Raji (cell line): ENCODE measurements around the gene LRP5.

ENCODE experiments used
- POLR2A ChIP-seq: IDR thresholded peaks from 2 replicates; pipeline ENCODE4 v1.6.1; 2011; ENCODE audit warnings: low read depth, low read length, control low read depth; ENCODE audit not compliant: insufficient read depth

Gene LRP5

GRCh38 chr11:68313574-68314202 lies 1.3 kb downstream of the LRP5 start:
- TF ChIP-seq POLR2A = no peak

GRCh38 chr11:68314203-68315170 lies 2.1 kb downstream of the LRP5 start:
- no peak for TF ChIP-seq POLR2A

DNA sequence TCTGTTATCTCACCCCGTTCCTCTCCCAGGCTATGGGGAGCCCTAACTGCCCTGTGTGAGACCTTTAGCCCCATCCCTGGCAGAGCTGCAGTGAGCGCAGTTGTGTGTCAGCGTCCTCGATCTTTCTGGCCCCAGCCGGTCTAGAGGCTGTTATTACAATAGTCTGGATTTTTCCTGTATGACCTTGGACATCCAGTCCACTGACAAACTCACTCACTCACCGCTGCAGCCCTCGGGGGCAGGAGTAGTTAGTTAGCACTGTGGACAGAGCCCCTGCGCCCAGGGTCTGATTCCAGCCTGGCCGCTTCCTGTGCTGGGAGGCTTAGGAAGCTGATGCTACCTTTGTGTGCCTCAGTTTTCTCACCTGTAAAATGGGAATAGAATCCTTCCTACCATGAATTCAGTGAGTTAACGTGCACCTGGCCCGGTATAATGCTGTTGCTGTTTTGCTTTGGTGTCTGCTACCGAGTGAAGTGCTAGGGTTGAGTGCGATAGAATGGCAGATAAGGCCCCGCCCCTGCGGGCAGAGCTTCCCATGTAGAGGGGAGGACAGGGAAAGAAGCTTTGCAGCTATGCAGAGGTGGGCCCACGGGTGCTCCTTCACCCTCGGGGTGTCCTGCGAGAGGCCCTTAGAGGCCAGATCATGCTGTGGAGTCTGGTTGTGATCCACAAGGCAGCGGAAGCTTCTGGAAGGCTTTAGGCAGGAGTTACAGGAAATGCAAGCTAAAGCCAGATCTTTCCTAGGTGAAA lies 3.0 kb downstream of the LRP5 start:
- no peak for TF ChIP-seq POLR2A

DNA sequence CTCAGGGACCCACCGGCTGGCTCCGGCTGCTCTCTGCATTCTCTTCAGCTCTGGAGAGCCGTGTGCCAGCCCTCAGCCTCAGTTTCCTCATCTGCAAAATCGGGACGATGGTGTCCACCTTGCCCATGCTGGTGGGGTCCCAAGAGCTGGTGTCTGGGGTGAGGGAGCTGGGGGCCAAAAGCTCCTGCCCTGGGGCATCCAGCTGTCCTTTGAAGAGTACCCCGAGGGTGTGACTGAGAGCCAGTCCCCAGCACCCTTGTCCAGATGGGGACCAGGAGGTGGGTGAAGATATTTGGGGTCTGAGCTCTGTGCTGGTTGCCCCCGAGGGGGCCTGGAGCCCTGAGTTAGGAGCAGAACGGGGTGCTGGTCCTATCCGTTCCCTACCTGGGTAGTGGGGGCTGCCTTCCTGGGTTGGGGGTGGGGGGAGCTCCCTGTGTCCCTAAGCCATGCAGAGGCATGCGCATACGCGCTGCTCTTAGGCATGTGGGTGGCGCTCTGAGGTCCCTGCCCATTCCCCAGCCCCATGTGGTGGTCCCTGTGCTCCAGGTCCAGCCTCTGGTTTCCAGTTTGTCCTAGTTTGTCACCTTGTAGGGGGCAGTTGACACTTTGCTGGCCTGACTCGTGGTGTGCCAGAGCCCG lies 4.9 kb downstream of the LRP5 start:
- TF ChIP-seq POLR2A = no peak

DNA sequence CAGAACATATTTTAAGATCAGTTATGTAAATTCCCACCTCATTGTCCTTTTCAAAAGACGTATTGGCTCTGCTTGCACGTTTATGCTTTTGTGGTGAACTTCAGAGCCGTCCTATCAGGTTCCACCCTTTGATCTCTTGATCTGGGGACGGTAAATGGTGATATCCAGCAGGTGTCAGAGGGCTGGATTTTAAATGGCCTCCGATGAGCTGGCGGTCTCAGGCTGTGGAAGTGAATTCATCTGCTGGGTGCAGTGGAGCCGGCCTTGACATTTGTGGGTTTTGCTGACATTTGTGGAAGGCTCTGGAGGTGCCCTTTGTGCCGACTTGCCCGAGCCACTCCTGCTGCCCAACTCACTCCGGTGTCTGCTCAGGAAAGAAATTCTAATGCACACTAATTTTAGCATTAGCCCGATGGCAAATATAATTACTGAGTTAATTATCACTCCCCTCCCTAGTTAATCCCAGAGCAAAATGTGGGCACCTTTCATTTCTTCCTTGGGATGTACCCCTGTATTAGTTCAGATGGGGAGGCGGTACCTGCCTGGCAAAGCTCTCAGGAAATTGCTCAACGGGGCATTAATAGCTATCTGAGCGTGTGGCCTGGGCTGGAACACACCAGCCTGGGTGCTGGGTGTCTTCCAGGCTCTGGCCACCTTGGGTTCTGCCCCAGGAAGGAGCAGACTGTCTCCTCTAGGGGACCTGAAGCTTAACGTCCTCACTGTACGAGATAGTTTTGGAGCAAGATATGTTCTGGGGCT lies 9.1 kb downstream of the LRP5 start:
- TF ChIP-seq POLR2A = no peak

DNA sequence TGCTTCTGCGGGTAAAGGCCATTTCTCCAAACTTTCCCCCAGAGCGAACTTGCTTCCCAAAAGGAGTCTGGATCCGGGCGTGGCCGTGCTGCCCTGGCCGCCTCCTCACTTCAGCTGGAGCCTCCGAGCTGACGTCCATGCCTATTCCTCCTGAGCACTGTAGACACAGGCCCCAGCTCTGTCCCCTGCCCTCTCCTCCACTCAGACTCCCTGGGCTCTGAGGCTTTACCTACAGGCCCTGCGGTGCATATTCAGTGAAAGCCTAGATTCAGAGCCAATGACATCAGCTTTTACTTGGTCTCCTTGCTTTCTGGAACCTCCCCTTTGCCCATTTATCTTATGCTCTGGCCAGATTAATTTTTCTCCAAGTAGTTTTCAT lies 9.7 kb downstream of the LRP5 start:
- TF ChIP-seq POLR2A = no peak

- TF ChIP-seq POLR2A = no peak
Measured at GRCh38 chr11:68324241-68324640, 11.8 kb downstream of the LRP5 start.

DNA sequence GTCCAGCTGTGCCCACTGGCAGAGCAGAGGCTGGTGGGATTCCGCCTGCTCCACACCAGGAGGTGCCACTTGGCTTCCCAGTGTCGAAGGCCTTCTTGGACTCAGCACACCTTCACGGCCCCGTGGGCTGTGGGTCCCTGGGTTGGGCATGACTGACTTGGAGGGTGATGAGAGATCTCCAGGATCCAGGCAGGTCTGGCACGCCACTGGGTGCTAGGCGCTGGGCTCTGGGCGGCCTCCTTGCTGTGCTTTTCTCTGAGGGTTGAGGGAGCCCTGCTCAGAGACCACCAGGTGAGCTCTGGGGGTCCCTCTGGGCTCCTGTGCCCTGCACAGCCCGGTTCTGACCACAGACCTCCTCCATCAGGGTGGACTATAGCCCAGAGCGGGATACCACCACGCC lies 12.3 kb downstream of the LRP5 start:
- TF ChIP-seq POLR2A = no peak

DNA sequence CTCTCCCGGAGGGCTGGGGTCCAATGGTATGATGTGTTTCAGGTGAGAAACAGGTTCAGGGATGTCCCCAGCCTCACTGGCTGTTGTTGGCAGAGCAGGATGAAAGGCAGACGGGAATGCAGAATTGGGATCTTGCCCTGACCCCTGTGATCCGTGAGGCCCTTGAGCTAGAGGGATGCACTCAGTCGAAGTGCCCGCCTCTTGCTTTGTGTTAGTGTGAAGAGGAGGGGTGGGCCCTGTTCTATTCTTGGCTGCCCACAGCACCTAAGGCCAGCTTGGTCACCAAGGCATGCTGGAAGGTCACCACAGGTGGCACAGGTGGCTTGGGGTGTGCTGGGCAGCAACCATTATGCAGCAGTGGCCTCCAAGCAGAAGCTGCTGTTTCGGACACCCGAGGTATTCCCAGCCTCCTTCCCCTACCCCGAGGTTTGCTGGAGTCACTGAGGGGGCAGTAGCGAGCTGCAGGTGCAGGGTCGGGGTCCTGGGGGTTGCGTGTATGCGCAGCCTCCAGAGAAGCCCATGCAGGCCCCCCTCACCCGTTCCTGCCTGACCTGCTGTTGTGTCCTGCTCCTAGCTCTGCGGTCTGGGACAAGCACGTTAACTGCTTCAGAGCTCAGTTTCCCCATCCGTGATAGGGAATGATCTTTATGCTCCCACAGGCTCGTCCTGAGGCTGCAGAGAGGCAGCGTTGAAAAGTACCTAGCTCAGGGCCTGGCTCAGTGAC lies 13.0 kb downstream of the LRP5 start:
- TF ChIP-seq POLR2A = no peak

GRCh38 chr11:68325907-68326220 lies 13.5 kb downstream of the LRP5 start:
- no peak for TF ChIP-seq POLR2A

- TF ChIP-seq POLR2A = no peak
Measured at GRCh38 chr11:68326334-68327215, 14.2 kb downstream of the LRP5 start.

DNA sequence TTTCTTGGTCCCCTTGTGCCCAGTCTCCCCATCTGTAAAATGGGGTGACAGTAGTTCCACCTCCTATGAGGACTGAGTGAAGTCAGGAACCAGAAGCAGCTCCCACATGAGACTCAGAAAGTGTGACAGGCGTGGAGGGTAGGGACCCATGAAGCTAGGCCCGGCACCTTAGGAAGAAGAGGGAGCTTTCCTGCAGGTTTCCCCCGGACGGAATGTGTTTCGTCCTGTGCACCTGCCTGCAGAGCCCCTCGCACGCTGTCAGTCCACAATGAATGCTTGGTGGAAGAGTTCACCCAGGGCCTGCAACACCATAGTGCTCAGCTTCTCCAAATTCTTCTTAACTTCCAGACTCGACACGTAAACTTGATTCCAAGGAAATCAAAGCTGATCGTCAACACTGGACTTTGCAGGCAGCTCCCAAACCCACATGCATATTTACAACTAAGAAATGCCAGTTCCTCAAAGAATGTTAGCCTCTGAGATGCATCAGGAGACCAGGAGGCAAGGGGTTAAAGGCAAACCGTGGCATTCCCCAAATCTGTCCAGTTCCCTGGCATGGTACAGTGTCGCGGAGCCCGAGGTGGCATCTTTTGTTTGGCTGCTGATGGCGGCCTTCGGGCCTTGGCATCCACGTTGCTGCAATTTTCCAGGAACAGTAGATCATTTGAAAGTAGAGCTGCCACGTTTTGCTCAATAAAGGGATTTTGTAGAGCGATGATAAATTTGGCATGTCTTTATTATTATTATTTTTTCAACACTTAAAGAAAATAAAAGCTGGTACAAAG lies 15.4 kb downstream of the LRP5 start:
- TF ChIP-seq POLR2A = no peak

GRCh38 chr11:68328374-68329091 lies 16.1 kb downstream of the LRP5 start:
- no peak for TF ChIP-seq POLR2A
